ENCODE results near the gene RGP1. TPM values are rescaled to one million over a fixed set of nuclear protein-coding genes. Genes with fewer than 3 reads are reported as not detected.

RGP1 gene
- total RNA-seq, 1 experiment from 2014 or later = 27.1 TPM

DNA sequence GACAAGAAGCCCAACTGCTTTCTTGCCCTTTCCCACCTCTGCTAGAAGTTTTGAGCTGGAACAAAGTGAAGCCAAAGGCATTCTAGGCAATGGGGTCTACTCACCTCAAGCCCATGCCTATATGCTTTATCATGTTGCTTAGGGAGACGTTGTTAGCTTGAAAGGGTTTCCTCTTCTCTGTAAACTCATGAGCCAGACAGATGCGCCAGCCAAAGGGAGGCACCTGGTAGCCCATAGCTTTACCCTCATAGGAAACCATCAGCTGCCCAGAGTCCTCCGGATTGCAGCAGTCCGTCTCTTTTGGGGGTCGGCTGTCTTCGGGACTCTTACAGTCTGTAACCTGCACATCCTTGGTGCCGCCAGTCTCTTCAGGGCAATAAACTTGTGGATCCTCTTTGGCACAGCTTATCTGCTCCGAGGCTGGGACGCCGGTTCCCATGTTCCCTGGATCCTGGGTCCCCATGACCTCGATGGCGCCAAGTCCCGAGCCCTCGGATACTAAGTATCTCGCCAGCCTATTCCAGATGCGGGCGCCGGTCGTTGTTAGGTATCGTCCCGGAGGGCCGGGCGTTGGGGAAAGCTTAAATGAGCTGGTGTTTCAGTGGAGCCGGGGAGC is 737 bp upstream of the RGP1 start:
- H3K4me3 ChIP-seq (ENCODE audit: low read depth, low read length) = peak overlapping the region; percentile 89
- TF ChIP-seq, protein P1, sequence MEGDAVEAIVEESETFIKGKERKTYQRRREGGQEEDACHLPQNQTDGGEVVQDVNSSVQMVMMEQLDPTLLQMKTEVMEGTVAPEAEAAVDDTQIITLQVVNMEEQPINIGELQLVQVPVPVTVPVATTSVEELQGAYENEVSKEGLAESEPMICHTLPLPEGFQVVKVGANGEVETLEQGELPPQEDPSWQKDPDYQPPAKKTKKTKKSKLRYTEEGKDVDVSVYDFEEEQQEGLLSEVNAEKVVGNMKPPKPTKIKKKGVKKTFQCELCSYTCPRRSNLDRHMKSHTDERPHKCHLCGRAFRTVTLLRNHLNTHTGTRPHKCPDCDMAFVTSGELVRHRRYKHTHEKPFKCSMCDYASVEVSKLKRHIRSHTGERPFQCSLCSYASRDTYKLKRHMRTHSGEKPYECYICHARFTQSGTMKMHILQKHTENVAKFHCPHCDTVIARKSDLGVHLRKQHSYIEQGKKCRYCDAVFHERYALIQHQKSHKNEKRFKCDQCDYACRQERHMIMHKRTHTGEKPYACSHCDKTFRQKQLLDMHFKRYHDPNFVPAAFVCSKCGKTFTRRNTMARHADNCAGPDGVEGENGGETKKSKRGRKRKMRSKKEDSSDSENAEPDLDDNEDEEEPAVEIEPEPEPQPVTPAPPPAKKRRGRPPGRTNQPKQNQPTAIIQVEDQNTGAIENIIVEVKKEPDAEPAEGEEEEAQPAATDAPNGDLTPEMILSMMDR (IDR thresholded peaks at IDR 0.05; ENCODE audit: insufficient read depth in 1 of 2, low read depth in 1 of 2, low read length in 1 of 2, severe bottlenecking in 1 of 2, unreplicated experiment in 1 of 2) = no peak
- Mint-ChIP-seq H3K36me3 (ENCODE audit: insufficient read depth, unreplicated experiment) (peaks cover 49% of the 10 kb centered on the region), H3K27me3 (ENCODE audit: insufficient read depth, unreplicated experiment) (no peaks in the 10 kb centered on the region), H3K4me1 (ENCODE audit: low read depth, unreplicated experiment) (peaks cover 22% of the 10 kb centered on the region), H3K27ac (ENCODE audit: unreplicated experiment) (peak overlapping the region; percentile 85), H3K4me3 (ENCODE audit: unreplicated experiment) (peak overlapping the region; percentile 86), H3K9me3 (ENCODE audit: unreplicated experiment) (no peaks in the 10 kb centered on the region)
- H3K9me3 ChIP-seq = no peaks in the 10 kb centered on the region
- no peaks in the 10 kb centered on the region for H3K27me3 ChIP-seq (replicated peaks; ENCODE audit: control insufficient read depth, insufficient read depth, low read length)
- intact Hi-C loops (cut with micrococcal nuclease; ENCODE audit: unreplicated experiment) = loop anchor here (2.0 to 5.0 kb wide), 2 partner anchors 16 to 69 kb away; partner anchors contain the start of genes CREB3, HINT2 and TLN1
- no TSS peak for BruUV-seq (replicated peaks)
- peaks cover 8% of the 10 kb centered on the region for H3K36me3 ChIP-seq (ENCODE audit: control insufficient read depth, insufficient read depth, low read length)
- H3K4me1 ChIP-seq = peaks cover 23% of the 10 kb centered on the region
- CTCF ChIA-PET = interaction anchor here (1.0 to 3.4 kb wide), 8 partner anchors 10 to 90 kb away, joined by 3 to 21 read pairs (median 8); partner anchors contain the start of genes CCDC107, CREB3, RMRP and TLN1
- no peak for DNase-seq
- POLR2A ChIA-PET = interaction anchor here (0.5 to 4.1 kb wide), 12 partner anchors 9 to 259 kb away, joined by 3 to 41 read pairs (median 5); partner anchors contain the start of genes CCDC107, CREB3, HINT2 and RMRP

DNA sequence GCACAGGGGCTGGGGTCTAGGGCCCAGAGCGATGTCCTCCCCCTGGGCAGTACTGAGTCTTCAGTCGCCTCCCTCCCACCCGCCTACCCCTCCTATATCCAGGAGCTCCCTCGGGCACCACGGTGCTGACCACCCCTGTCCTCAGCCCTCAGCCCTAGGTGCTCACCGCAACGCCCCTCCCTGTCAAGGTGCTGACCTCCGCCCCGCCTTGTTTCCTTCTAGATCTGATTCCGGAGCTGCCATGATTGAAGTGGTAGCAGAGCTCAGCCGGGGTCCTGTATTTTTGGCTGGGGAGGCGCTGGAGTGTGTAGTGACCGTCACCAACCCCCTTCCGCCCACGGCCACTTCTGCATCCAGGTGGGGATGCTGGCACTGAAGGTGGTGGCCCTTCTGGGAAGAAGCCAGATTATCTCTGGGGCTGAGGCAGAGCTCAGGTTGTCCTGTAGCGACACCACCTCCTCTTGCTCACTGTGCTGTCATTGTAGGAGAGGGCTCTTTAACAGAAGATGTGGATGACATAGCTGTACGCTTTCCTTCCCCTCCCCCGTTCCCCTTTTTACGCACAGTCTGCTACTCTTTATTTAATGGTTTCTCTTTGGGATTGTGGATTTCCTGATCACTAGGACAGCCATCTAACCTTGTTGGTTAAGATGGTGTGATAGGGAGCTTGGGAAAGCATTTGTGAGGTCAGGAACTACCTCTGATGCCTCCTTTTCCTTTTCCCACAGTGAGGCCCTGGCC is 598 bp downstream of the RGP1 start:
- Mint-ChIP-seq H3K4me3 (ENCODE audit: unreplicated experiment) (peak overlapping the region; percentile 86), H3K36me3 (ENCODE audit: insufficient read depth, unreplicated experiment) (peaks cover 35% of the 10 kb centered on the region), H3K27ac (ENCODE audit: unreplicated experiment) (peak overlapping the region; percentile 85), H3K9me3 (ENCODE audit: unreplicated experiment) (no peaks in the 10 kb centered on the region), H3K27me3 (ENCODE audit: insufficient read depth, unreplicated experiment) (no peaks in the 10 kb centered on the region), H3K4me1 (ENCODE audit: low read depth, unreplicated experiment) (peaks cover 22% of the 10 kb centered on the region)
- Histone ChIP-seq H3K4me3 (ENCODE audit: low read depth, low read length) (peak overlapping the region; percentile 89), H3K36me3 (ENCODE audit: control insufficient read depth, insufficient read depth, low read length) (peaks cover 6% of the 10 kb centered on the region), H3K9me3 (no peaks in the 10 kb centered on the region), H3K4me1 (peaks cover 23% of the 10 kb centered on the region), H3K27me3 (replicated peaks; ENCODE audit: control insufficient read depth, insufficient read depth, low read length) (no peaks in the 10 kb centered on the region)
- intact Hi-C loops (cut with micrococcal nuclease; ENCODE audit: unreplicated experiment) = loop anchor here (2.0 to 5.0 kb wide), 2 partner anchors 17 to 68 kb away; partner anchors contain the start of genes CREB3, HINT2 and TLN1
- POLR2A ChIA-PET = interaction anchor here (0.6 to 4.1 kb wide), 10 partner anchors 11 to 678 kb away, joined by 3 to 41 read pairs (median 4); partner anchors contain the start of genes CCDC107, CREB3, RECK and RMRP
- DNase-seq = peak; percentile 57 to 58
- CTCF ChIA-PET = interaction anchor here (0.7 to 3.4 kb wide), 11 partner anchors 14 to 313 kb away, joined by 3 to 21 read pairs (median 4); partner anchors contain the start of genes CCDC107, CREB3, HINT2 and RMRP
- no TSS peak for BruUV-seq (replicated peaks)
- TF ChIP-seq, protein P1 (IDR thresholded peaks at IDR 0.05; ENCODE audit: insufficient read depth in 1 of 2, low read depth in 1 of 2, low read length in 1 of 2, severe bottlenecking in 1 of 2, unreplicated experiment in 1 of 2) = no peak

DNA sequence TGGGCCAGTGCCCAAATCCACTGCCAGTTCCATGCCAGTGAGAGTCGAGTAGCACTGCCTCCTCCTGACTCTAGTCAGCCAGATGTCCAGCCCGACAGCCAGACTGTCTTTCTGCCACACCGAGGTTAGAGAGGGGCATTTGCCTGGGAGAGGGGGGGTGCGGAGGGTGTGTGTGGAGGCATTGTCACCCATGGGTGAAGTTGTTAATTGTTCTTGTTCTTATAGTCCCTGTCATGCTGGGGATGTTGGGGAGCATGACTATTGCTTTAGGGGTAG is 1.1 kb downstream of the RGP1 start:
- TF ChIP-seq, protein P1 (IDR thresholded peaks at IDR 0.05; ENCODE audit: insufficient read depth in 1 of 2, low read depth in 1 of 2, low read length in 1 of 2, severe bottlenecking in 1 of 2, unreplicated experiment in 1 of 2) = no peak
- peak overlapping the region; percentile 86 for H3K4me3 Mint-ChIP-seq (ENCODE audit: unreplicated experiment)
- Histone ChIP-seq H3K27me3 (replicated peaks; ENCODE audit: control insufficient read depth, insufficient read depth, low read length) (no peaks in the 10 kb centered on the region), H3K36me3 (ENCODE audit: control insufficient read depth, insufficient read depth, low read length) (peaks cover 4% of the 10 kb centered on the region; the same call in 1 of the 2 replicates), H3K4me3 (ENCODE audit: low read depth, low read length) (peak overlapping the region; percentile 89), H3K4me1 (peaks cover 23% of the 10 kb centered on the region), H3K9me3 (no peaks in the 10 kb centered on the region)
- H3K36me3 Mint-ChIP-seq (ENCODE audit: insufficient read depth, unreplicated experiment) = peaks cover 33% of the 10 kb centered on the region
- peaks cover 22% of the 10 kb centered on the region for H3K4me1 Mint-ChIP-seq (ENCODE audit: low read depth, unreplicated experiment)
- DNase-seq = no peak
- H3K9me3 Mint-ChIP-seq (ENCODE audit: unreplicated experiment) = no peaks in the 10 kb centered on the region
- ChIA-PET CTCF (interaction anchor here (0.7 to 3.0 kb wide), 4 partner anchors 14 to 138 kb away, joined by 3 to 21 read pairs (median 9); partner anchors contain the start of genes CREB3 and TLN1), POLR2A (interaction anchor here (0.6 to 4.1 kb wide), 4 partner anchors 11 to 287 kb away, joined by 3 to 41 read pairs (median 3); partner anchors contain the start of genes CREB3, RECK and TLN1)
- BruUV-seq (replicated peaks) = no TSS peak
- intact Hi-C loops (cut with micrococcal nuclease; ENCODE audit: unreplicated experiment) = no loop called here
- no peaks in the 10 kb centered on the region for H3K27me3 Mint-ChIP-seq (ENCODE audit: insufficient read depth, unreplicated experiment)
- no peak overlapping the region for H3K27ac Mint-ChIP-seq (ENCODE audit: unreplicated experiment)

Data from Caco-2 (cell line).